ENCODE measurements around the gene NSG2. TPM values are rescaled to one million over a fixed set of nuclear protein-coding genes. Genes with fewer than 3 reads are reported as not detected.

Gene NSG2
- total RNA-seq, 1 experiment from 2014 or later = not detected

GRCh38 chr5:174111287-174111973, 65.9 kb downstream of the NSG2 start:
- Histone ChIP-seq H3K36me3 (ENCODE audit: insufficient read depth, low read length) (no peaks in the 10 kb centered on the region), H3K4me3 (ENCODE audit: low read length) (no peak overlapping the region), H3K79me2 (ENCODE audit: low read length) (no peaks in the 10 kb centered on the region), H3K27me3 (ENCODE audit: low read length) (no peaks in the 10 kb centered on the region), H3K4me1 (ENCODE audit: low read length) (no peaks in the 10 kb centered on the region), H3K9ac (ENCODE audit: low read length) (no peak overlapping the region), H2AFZ (ENCODE audit: low read length) (no peak overlapping the region), H3K4me2 (ENCODE audit: low read depth, low read length, poor library complexity, severe bottlenecking) (no peak overlapping the region), H3K9me3 (ENCODE audit: low read length) (no peaks in the 10 kb centered on the region), H4K20me1 (ENCODE audit: insufficient read depth, low read depth, low read length) (no peaks in the 10 kb centered on the region), H3K9me2 (replicated peaks; ENCODE audit: insufficient read depth, low read length) (no peaks in the 10 kb centered on the region), H3K27ac (ENCODE audit: low read length) (no peak overlapping the region)
- no peak for DNase-seq

GRCh38 chr5:174115226-174115625, 69.7 kb downstream of the NSG2 start:
- no peak overlapping the region for H2AFZ ChIP-seq (ENCODE audit: low read length)
- no peak for DNase-seq

GRCh38 chr5:174118823-174119467, 73.4 kb downstream of the NSG2 start:
- H3K9me3 ChIP-seq (ENCODE audit: low read length) = no peaks in the 10 kb centered on the region
- no peaks in the 10 kb centered on the region for H3K27me3 ChIP-seq (ENCODE audit: low read length)
- H3K9me2 ChIP-seq (replicated peaks; ENCODE audit: insufficient read depth, low read length) = no peaks in the 10 kb centered on the region
- no peak overlapping the region for H2AFZ ChIP-seq (ENCODE audit: low read length)
- no peaks in the 10 kb centered on the region for H3K4me1 ChIP-seq (ENCODE audit: low read length)
- no peaks in the 10 kb centered on the region for H3K79me2 ChIP-seq (ENCODE audit: low read length)
- no peak overlapping the region for H3K4me2 ChIP-seq (ENCODE audit: low read depth, low read length, poor library complexity, severe bottlenecking)
- no peak overlapping the region for H3K4me3 ChIP-seq (ENCODE audit: low read length)
- H4K20me1 ChIP-seq (ENCODE audit: insufficient read depth, low read depth, low read length) = no peaks in the 10 kb centered on the region
- H3K27ac ChIP-seq (ENCODE audit: low read length) = no peak overlapping the region
- H3K9ac ChIP-seq (ENCODE audit: low read length) = no peak overlapping the region
- H3K36me3 ChIP-seq (ENCODE audit: insufficient read depth, low read length) = no peaks in the 10 kb centered on the region
- DNase-seq = no peak

More at GRCh38 chr5:174115226-174115625, 69.7 kb downstream of the NSG2 start:
- no peaks in the 10 kb centered on the region for H4K20me1 ChIP-seq (ENCODE audit: insufficient read depth, low read depth, low read length)
- no peaks in the 10 kb centered on the region for H3K79me2 ChIP-seq (ENCODE audit: low read length)
- H3K4me3 ChIP-seq (ENCODE audit: low read length) = no peak overlapping the region
- H3K27ac ChIP-seq (ENCODE audit: low read length) = no peak overlapping the region
- no peaks in the 10 kb centered on the region for H3K9me2 ChIP-seq (replicated peaks; ENCODE audit: insufficient read depth, low read length)
- H3K36me3 ChIP-seq (ENCODE audit: insufficient read depth, low read length) = no peaks in the 10 kb centered on the region
- no peaks in the 10 kb centered on the region for H3K4me1 ChIP-seq (ENCODE audit: low read length)
- H3K9ac ChIP-seq (ENCODE audit: low read length) = no peak overlapping the region
- no peak overlapping the region for H3K4me2 ChIP-seq (ENCODE audit: low read depth, low read length, poor library complexity, severe bottlenecking)
- H3K27me3 ChIP-seq (ENCODE audit: low read length) = no peaks in the 10 kb centered on the region
- H3K9me3 ChIP-seq (ENCODE audit: low read length) = no peaks in the 10 kb centered on the region

GRCh38 chr5:174119468-174119881, 74.0 kb downstream of the NSG2 start:
- no peaks in the 10 kb centered on the region for H3K4me1 ChIP-seq (ENCODE audit: low read length)
- no peak for DNase-seq
- H3K4me2 ChIP-seq (ENCODE audit: low read depth, low read length, poor library complexity, severe bottlenecking) = no peak overlapping the region
- no peak overlapping the region for H2AFZ ChIP-seq (ENCODE audit: low read length)
- no peaks in the 10 kb centered on the region for H4K20me1 ChIP-seq (ENCODE audit: insufficient read depth, low read depth, low read length)
- H3K79me2 ChIP-seq (ENCODE audit: low read length) = no peaks in the 10 kb centered on the region
- H3K27ac ChIP-seq (ENCODE audit: low read length) = no peak overlapping the region
- no peak overlapping the region for H3K4me3 ChIP-seq (ENCODE audit: low read length)
- no peak overlapping the region for H3K9ac ChIP-seq (ENCODE audit: low read length)
- no peaks in the 10 kb centered on the region for H3K36me3 ChIP-seq (ENCODE audit: insufficient read depth, low read length)
- no peaks in the 10 kb centered on the region for H3K27me3 ChIP-seq (ENCODE audit: low read length)
- no peaks in the 10 kb centered on the region for H3K9me2 ChIP-seq (replicated peaks; ENCODE audit: insufficient read depth, low read length)
- no peaks in the 10 kb centered on the region for H3K9me3 ChIP-seq (ENCODE audit: low read length)

GRCh38 chr5:174120401-174121005, 75.0 kb downstream of the NSG2 start:
- Histone ChIP-seq H3K27ac (ENCODE audit: low read length) (no peak overlapping the region), H3K4me2 (ENCODE audit: low read depth, low read length, poor library complexity, severe bottlenecking) (no peak overlapping the region), H3K36me3 (ENCODE audit: insufficient read depth, low read length) (no peaks in the 10 kb centered on the region), H4K20me1 (ENCODE audit: insufficient read depth, low read depth, low read length) (no peaks in the 10 kb centered on the region), H2AFZ (ENCODE audit: low read length) (no peak overlapping the region), H3K4me3 (ENCODE audit: low read length) (no peak overlapping the region), H3K4me1 (ENCODE audit: low read length) (no peaks in the 10 kb centered on the region), H3K27me3 (ENCODE audit: low read length) (no peaks in the 10 kb centered on the region), H3K9me3 (ENCODE audit: low read length) (no peaks in the 10 kb centered on the region), H3K9me2 (replicated peaks; ENCODE audit: insufficient read depth, low read length) (no peaks in the 10 kb centered on the region), H3K79me2 (ENCODE audit: low read length) (no peaks in the 10 kb centered on the region), H3K9ac (ENCODE audit: low read length) (no peak overlapping the region)
- no peak for DNase-seq

GRCh38 chr5:174134545-174134944, 89.0 kb downstream of the NSG2 start:
- no peak overlapping the region for H3K4me3 ChIP-seq (ENCODE audit: low read length)

GRCh38 chr5:174139623-174140022, 94.1 kb downstream of the NSG2 start:
- Histone ChIP-seq H3K4me1 (ENCODE audit: low read length) (no peaks in the 10 kb centered on the region), H3K9ac (ENCODE audit: low read length) (no peak overlapping the region), H3K9me3 (ENCODE audit: low read length) (no peaks in the 10 kb centered on the region), H3K27ac (ENCODE audit: low read length) (no peak overlapping the region), H3K4me3 (ENCODE audit: low read length) (no peak overlapping the region), H3K36me3 (ENCODE audit: insufficient read depth, low read length) (no peaks in the 10 kb centered on the region), H3K9me2 (replicated peaks; ENCODE audit: insufficient read depth, low read length) (no peaks in the 10 kb centered on the region), H4K20me1 (ENCODE audit: insufficient read depth, low read depth, low read length) (no peaks in the 10 kb centered on the region), H3K79me2 (ENCODE audit: low read length) (no peaks in the 10 kb centered on the region), H2AFZ (ENCODE audit: low read length) (no peak overlapping the region), H3K27me3 (ENCODE audit: low read length) (no peaks in the 10 kb centered on the region), H3K4me2 (ENCODE audit: low read depth, low read length, poor library complexity, severe bottlenecking) (no peak overlapping the region)
- no peak for DNase-seq

More at GRCh38 chr5:174134545-174134944, 89.0 kb downstream of the NSG2 start:
- Histone ChIP-seq H3K4me2 (ENCODE audit: low read depth, low read length, poor library complexity, severe bottlenecking) (no peak overlapping the region), H3K4me1 (ENCODE audit: low read length) (no peaks in the 10 kb centered on the region), H3K9me3 (ENCODE audit: low read length) (no peaks in the 10 kb centered on the region), H3K36me3 (ENCODE audit: insufficient read depth, low read length) (no peaks in the 10 kb centered on the region), H4K20me1 (ENCODE audit: insufficient read depth, low read depth, low read length) (no peaks in the 10 kb centered on the region), H3K79me2 (ENCODE audit: low read length) (no peaks in the 10 kb centered on the region), H3K9ac (ENCODE audit: low read length) (no peak overlapping the region), H2AFZ (ENCODE audit: low read length) (no peak overlapping the region), H3K27me3 (ENCODE audit: low read length) (no peaks in the 10 kb centered on the region), H3K9me2 (replicated peaks; ENCODE audit: insufficient read depth, low read length) (no peaks in the 10 kb centered on the region), H3K27ac (ENCODE audit: low read length) (no peak overlapping the region)
- no peak for DNase-seq

- Histone ChIP-seq H3K9me3 (ENCODE audit: low read length) (no peaks in the 10 kb centered on the region), H2AFZ (ENCODE audit: low read length) (no peak overlapping the region), H3K36me3 (ENCODE audit: insufficient read depth, low read length) (no peaks in the 10 kb centered on the region), H3K27ac (ENCODE audit: low read length) (no peak overlapping the region), H3K27me3 (ENCODE audit: low read length) (no peaks in the 10 kb centered on the region), H3K9ac (ENCODE audit: low read length) (no peak overlapping the region), H3K9me2 (replicated peaks; ENCODE audit: insufficient read depth, low read length) (no peaks in the 10 kb centered on the region), H3K4me1 (ENCODE audit: low read length) (no peaks in the 10 kb centered on the region), H3K79me2 (ENCODE audit: low read length) (no peaks in the 10 kb centered on the region), H4K20me1 (ENCODE audit: insufficient read depth, low read depth, low read length) (no peaks in the 10 kb centered on the region), H3K4me2 (ENCODE audit: low read depth, low read length, poor library complexity, severe bottlenecking) (no peak overlapping the region), H3K4me3 (ENCODE audit: low read length) (no peak overlapping the region)
- DNase-seq = no peak
Observed at GRCh38 chr5:174140452-174141020, 95.0 kb downstream of the NSG2 start.

Data from Karpas-422 (cell line).